ENCODE measurements around the gene REXO1. TPM values are rescaled to one million over a fixed set of nuclear protein-coding genes. Genes with fewer than 3 reads are reported as not detected.

REXO1 gene
- total and polyA plus RNA-seq, 9 of the 15 experiments (the other 6 are each of a cell fraction or from before 2014, with no cell fraction given), result 0.04 to 63.3 (median 15.8) TPM

DNA sequence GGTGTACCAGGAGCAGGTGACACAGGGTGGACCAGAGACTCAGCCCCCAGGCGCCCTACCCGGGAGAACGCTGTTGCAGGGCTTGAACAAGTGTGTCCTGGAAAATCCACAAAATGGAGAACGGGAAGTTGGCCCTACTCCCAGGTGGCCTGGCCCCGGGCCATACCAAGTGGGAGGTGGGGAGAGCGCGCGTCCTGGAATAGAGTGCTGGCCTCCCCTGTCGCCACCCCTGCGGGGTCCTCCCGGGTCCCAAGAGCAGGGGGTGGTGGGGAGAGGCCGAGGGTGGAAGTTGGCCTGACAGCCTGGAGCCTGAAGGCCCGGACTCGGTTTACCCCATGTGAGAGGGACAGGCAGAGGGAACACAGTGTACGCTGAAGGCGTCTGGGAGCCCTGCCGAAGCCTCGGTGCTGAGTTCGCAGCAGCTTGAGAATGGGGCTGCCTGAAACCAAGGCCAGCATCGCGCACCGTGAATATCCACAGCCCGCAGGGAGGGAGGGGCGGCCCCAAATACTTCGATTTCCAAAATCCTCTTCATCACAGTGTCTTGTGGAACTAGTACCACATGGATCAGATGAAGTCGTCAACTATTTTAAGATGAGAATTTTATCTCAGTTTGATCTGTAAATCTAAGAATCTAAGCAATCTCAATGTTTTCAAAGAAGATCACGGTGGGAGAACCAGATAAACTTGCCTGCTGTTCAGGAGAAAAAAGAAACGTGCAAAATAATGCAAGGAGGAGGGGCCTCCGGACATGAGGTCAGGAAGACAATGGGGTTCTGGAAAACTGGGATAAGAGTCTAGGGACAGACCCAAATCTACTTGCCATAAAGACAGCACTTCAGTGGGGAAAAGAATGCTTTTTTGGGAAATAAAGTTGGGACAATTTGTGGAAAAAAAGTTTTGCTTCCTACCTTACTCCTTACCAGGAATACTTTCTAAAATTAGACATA is 25.5 kb upstream of the REXO1 start (continued):
- TF ChIP-seq, protein P1, sequence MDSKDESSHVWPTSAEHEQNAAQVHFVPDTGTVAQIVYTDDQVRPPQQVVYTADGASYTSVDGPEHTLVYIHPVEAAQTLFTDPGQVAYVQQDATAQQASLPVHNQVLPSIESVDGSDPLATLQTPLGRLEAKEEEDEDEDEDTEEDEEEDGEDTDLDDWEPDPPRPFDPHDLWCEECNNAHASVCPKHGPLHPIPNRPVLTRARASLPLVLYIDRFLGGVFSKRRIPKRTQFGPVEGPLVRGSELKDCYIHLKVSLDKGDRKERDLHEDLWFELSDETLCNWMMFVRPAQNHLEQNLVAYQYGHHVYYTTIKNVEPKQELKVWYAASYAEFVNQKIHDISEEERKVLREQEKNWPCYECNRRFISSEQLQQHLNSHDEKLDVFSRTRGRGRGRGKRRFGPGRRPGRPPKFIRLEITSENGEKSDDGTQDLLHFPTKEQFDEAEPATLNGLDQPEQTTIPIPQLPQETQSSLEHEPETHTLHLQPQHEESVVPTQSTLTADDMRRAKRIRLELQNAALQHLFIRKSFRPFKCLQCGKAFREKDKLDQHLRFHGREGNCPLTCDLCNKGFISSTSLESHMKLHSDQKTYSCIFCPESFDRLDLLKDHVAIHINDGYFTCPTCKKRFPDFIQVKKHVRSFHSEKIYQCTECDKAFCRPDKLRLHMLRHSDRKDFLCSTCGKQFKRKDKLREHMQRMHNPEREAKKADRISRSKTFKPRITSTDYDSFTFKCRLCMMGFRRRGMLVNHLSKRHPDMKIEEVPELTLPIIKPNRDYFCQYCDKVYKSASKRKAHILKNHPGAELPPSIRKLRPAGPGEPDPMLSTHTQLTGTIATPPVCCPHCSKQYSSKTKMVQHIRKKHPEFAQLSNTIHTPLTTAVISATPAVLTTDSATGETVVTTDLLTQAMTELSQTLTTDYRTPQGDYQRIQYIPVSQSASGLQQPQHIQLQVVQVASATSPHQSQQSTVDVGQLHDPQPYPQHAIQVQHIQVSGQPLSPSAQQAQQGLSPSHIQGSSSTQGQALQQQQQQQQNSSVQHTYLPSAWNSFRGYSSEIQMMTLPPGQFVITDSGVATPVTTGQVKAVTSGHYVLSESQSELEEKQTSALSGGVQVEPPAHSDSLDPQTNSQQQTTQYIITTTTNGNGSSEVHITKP (IDR thresholded peaks at IDR 0.05; ENCODE audit: partially characterized antibody), result peak; percentile 98
- TF ChIP-seq MECOM (CRISPR knock-in tag; IDR thresholded peaks at IDR 0.05) (0 out of 2 replicates have a peak, but pooled peaks have one; percentile 16), ZNF780A (CRISPR knock-in tag; IDR thresholded peaks at IDR 0.05) (no peak), ARHGAP35 (IDR thresholded peaks at IDR 0.05; ENCODE audit: partially characterized antibody) (no peak), RB1 (IDR thresholded peaks at IDR 0.05; ENCODE audit: low read depth) (peak; percentile 36; the same call in 1 of the 2 replicates), ADNP (tag; IDR thresholded peaks at IDR 0.05) (no peak), ZNF583 (CRISPR knock-in tag; IDR thresholded peaks at IDR 0.05) (0 out of 2 replicates have a peak, but pooled peaks have one; percentile 23), MXI1 (IDR thresholded peaks at IDR 0.05; ENCODE audit: low read depth, low read length) (peak; percentile 31; the same call in 1 of the 2 replicates), BCOR (IDR thresholded peaks at IDR 0.05) (no peak), HNRNPLL (IDR thresholded peaks at IDR 0.05; ENCODE audit: low read depth, low read length, poor library complexity, severe bottlenecking) (peak; percentile 36), TEAD4 (IDR thresholded peaks at IDR 0.05; ENCODE audit: low read length) (peak; percentile 23; the same call in 1 of the 2 replicates), TEAD4 (CRISPR knock-in tag; IDR thresholded peaks at IDR 0.05; ENCODE audit: borderline replicate concordance) (no peak), GABPB1 (CRISPR knock-in tag; IDR thresholded peaks at IDR 0.05) (peak; percentile 21; the same call in 1 of the 2 replicates), PYGO2 (tag; IDR thresholded peaks at IDR 0.05) (no peak), CBFA2T3 (IDR thresholded peaks at IDR 0.05) (peak; percentile 44; the same call in 1 of the 2 replicates)
- TF ChIP-seq, protein P2, sequence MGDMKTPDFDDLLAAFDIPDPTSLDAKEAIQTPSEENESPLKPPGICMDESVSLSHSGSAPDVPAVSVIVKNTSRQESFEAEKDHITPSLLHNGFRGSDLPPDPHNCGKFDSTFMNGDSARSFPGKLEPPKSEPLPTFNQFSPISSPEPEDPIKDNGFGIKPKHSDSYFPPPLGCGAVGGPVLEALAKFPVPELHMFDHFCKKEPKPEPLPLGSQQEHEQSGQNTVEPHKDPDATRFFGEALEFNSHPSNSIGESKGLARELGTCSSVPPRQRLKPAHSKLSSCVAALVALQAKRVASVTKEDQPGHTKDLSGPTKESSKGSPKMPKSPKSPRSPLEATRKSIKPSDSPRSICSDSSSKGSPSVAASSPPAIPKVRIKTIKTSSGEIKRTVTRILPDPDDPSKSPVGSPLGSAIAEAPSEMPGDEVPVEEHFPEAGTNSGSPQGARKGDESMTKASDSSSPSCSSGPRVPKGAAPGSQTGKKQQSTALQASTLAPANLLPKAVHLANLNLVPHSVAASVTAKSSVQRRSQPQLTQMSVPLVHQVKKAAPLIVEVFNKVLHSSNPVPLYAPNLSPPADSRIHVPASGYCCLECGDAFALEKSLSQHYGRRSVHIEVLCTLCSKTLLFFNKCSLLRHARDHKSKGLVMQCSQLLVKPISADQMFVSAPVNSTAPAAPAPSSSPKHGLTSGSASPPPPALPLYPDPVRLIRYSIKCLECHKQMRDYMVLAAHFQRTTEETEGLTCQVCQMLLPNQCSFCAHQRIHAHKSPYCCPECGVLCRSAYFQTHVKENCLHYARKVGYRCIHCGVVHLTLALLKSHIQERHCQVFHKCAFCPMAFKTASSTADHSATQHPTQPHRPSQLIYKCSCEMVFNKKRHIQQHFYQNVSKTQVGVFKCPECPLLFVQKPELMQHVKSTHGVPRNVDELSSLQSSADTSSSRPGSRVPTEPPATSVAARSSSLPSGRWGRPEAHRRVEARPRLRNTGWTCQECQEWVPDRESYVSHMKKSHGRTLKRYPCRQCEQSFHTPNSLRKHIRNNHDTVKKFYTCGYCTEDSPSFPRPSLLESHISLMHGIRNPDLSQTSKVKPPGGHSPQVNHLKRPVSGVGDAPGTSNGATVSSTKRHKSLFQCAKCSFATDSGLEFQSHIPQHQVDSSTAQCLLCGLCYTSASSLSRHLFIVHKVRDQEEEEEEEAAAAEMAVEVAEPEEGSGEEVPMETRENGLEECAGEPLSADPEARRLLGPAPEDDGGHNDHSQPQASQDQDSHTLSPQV (IDR thresholded peaks at IDR 0.05), result 0 out of 2 replicates have a peak, but pooled peaks have one; percentile 57
- TF ChIP-seq, protein P3, sequence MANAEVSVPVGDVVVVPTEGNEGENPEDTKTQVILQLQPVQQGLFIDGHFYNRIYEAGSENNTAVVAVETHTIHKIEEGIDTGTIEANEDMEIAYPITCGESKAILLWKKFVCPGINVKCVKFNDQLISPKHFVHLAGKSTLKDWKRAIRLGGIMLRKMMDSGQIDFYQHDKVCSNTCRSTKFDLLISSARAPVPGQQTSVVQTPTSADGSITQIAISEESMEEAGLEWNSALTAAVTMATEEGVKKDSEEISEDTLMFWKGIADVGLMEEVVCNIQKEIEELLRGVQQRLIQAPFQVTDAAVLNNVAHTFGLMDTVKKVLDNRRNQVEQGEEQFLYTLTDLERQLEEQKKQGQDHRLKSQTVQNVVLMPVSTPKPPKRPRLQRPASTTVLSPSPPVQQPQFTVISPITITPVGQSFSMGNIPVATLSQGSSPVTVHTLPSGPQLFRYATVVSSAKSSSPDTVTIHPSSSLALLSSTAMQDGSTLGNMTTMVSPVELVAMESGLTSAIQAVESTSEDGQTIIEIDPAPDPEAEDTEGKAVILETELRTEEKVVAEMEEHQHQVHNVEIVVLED (CRISPR knock-in tag; IDR thresholded peaks at IDR 0.05), result no peak

Measured in K562 (cell line).